Stimulated activated CD4-positive, alpha-beta T cell treated with anti-CD3 and anti-CD28 coated beads, Interleukin-1b, Interleukin-23, amount 100 ng/mL, for 1 hour (primary cell): ENCODE data around the gene ZMIZ1.

Experiments
- DNase-seq, 2 donors: peaks; one replicate each; pipeline ENCODE4 v3.0.0-alpha.2; 2020; ENCODE audit warnings: low read depth in 2 of 2

Gene ZMIZ1

GRCh38 chr10:79052291-79053080 is 16.3 kb upstream of the ZMIZ1 start:
- no peak for DNase-seq

GRCh38 chr10:79053081-79053434 is 15.7 kb upstream of the ZMIZ1 start:
- DNase-seq = no peak

GRCh38 chr10:79053481-79054202 is 15.1 kb upstream of the ZMIZ1 start:
- no peak for DNase-seq

GRCh38 chr10:79054203-79055099 is 14.3 kb upstream of the ZMIZ1 start:
- no peak for DNase-seq

GRCh38 chr10:79055100-79055782 is 13.5 kb upstream of the ZMIZ1 start:
- DNase-seq = no peak

- DNase-seq = no peak
These were observed 12.9 kb upstream of the ZMIZ1 start for GRCh38 chr10:79055892-79056291.

- DNase-seq = no peak
These were observed 12.4 kb upstream of the ZMIZ1 start for GRCh38 chr10:79056361-79056735.

GRCh38 chr10:79056736-79057391 is 11.9 kb upstream of the ZMIZ1 start:
- DNase-seq = no peak

- DNase-seq = no peak
These were observed 11.1 kb upstream of the ZMIZ1 start for GRCh38 chr10:79057481-79058275.

- DNase-seq = no peak
These were observed 9.6 kb upstream of the ZMIZ1 start for GRCh38 chr10:79058899-79059841.

GRCh38 chr10:79059859-79060379 is 8.8 kb upstream of the ZMIZ1 start:
- DNase-seq = no peak

- no peak for DNase-seq
These were observed 8.0 kb upstream of the ZMIZ1 start for GRCh38 chr10:79060641-79061255.

- no peak for DNase-seq
These were observed 7.1 kb upstream of the ZMIZ1 start for GRCh38 chr10:79061441-79062315.

GRCh38 chr10:79063071-79063491 is 5.7 kb upstream of the ZMIZ1 start:
- no peak for DNase-seq

- DNase-seq = no peak
These were observed 4.9 kb upstream of the ZMIZ1 start for GRCh38 chr10:79063661-79064492.

- DNase-seq = no peak
These were observed 3.6 kb upstream of the ZMIZ1 start for GRCh38 chr10:79065091-79065551.

- no peak for DNase-seq
These were observed 2.9 kb upstream of the ZMIZ1 start for GRCh38 chr10:79065853-79066252.
